GM21723 (cell line): ENCODE results near the gene GOSR2.
"Not testable (repeated sequence)": the region's sequence is repeated elsewhere in the genome, so short reads cannot be mapped to it uniquely, and the experiment has no call there.

Source experiments
- ATAC-seq: cut with Tn5 transposase; IDR thresholded peaks from one replicate; pipeline ENCODE4 v1.9.1; 2021; ENCODE audit warnings: mild to moderate bottlenecking, moderate library complexity; ENCODE audit not compliant: unreplicated experiment

GOSR2 gene

GRCh38 chr17:46892192-46892703 is 30.7 kb upstream of the GOSR2 start:
- no peak for ATAC-seq

- no peak for ATAC-seq
These were observed 28.9 kb upstream of the GOSR2 start for GRCh38 chr17:46894024-46894423.

GRCh38 chr17:46894476-46895151 is 28.3 kb upstream of the GOSR2 start:
- ATAC-seq: no peak

- ATAC-seq: no peak
These were observed 27.8 kb upstream of the GOSR2 start for GRCh38 chr17:46895171-46895570.

- no peak for ATAC-seq
These were observed 26.0 kb upstream of the GOSR2 start for GRCh38 chr17:46896991-46897390.

- no peak for ATAC-seq
These were observed 24.6 kb upstream of the GOSR2 start for GRCh38 chr17:46898364-46898763.

- ATAC-seq: no peak
These were observed 24.1 kb upstream of the GOSR2 start for GRCh38 chr17:46898860-46899259.

GRCh38 chr17:46901291-46901690 is 21.7 kb upstream of the GOSR2 start:
- no peak for ATAC-seq

- ATAC-seq: no peak
These were observed 18.9 kb upstream of the GOSR2 start for GRCh38 chr17:46903762-46904672.

GRCh38 chr17:46908068-46908737 is 14.8 kb upstream of the GOSR2 start:
- ATAC-seq: no peak

GRCh38 chr17:46910179-46910927 is 12.6 kb upstream of the GOSR2 start:
- no peak for ATAC-seq

GRCh38 chr17:46911311-46911710 is 11.6 kb upstream of the GOSR2 start:
- no peak for ATAC-seq

- ATAC-seq: no peak
These were observed 7.4 kb upstream of the GOSR2 start for GRCh38 chr17:46915596-46915995.

- no peak for ATAC-seq
These were observed 6.7 kb upstream of the GOSR2 start for GRCh38 chr17:46916211-46916610.

- no peak for ATAC-seq
These were observed 6.3 kb upstream of the GOSR2 start for GRCh38 chr17:46916623-46917022.

GRCh38 chr17:46917041-46917440 is 5.9 kb upstream of the GOSR2 start:
- ATAC-seq: no peak

- ATAC-seq: no peak
These were observed 5.4 kb upstream of the GOSR2 start for GRCh38 chr17:46917516-46917915.

- ATAC-seq: not testable (repeated sequence)
These were observed 998 bp upstream of the GOSR2 start for GRCh38 chr17:46921962-46922361.

GRCh38 chr17:46922487-46922803 is 515 bp upstream of the GOSR2 start:
- no peak for ATAC-seq

GRCh38 chr17:46925185-46925868 is 2.4 kb downstream of the GOSR2 start:
- no peak for ATAC-seq
